Gastrocnemius medialis (tissue), 4 donors: ENCODE measurements around the gene MYL11.

Source experiments
- POLR2A ChIP-seq, 2 donors: fragments of 450-650 bp; IDR thresholded peaks; one replicate each; pipeline ENCODE4 v1.6.1; 2017; ENCODE audit warnings: antibody characterized with exemption in 2 of 2, mild to moderate bottlenecking in 2 of 2, moderate library complexity in 2 of 2
- TF ChIP-seq, protein P1 (sequence below), 5 experiments: fragments of 450-650 bp in 3 of 5; fragments of 200-600 bp in 2 of 5; sonication (generic) in 2 of 5; IDR thresholded peaks in 4 of 5; conservative IDR thresholded peaks in 1 of 5; 1 replicate in 4 of 5; 2 replicates in 1 of 5; pipeline ENCODE4 v1.5.1; 2016 to 2019; ENCODE audit warnings: antibody characterized with exemption in 5 of 5, mild to moderate bottlenecking in 3 of 5, moderate library complexity in 3 of 5

GRCh38 chr16:30394592-30395154 lies 20.1 kb downstream of the MYL11 start:
- TF ChIP-seq, protein P1, sequence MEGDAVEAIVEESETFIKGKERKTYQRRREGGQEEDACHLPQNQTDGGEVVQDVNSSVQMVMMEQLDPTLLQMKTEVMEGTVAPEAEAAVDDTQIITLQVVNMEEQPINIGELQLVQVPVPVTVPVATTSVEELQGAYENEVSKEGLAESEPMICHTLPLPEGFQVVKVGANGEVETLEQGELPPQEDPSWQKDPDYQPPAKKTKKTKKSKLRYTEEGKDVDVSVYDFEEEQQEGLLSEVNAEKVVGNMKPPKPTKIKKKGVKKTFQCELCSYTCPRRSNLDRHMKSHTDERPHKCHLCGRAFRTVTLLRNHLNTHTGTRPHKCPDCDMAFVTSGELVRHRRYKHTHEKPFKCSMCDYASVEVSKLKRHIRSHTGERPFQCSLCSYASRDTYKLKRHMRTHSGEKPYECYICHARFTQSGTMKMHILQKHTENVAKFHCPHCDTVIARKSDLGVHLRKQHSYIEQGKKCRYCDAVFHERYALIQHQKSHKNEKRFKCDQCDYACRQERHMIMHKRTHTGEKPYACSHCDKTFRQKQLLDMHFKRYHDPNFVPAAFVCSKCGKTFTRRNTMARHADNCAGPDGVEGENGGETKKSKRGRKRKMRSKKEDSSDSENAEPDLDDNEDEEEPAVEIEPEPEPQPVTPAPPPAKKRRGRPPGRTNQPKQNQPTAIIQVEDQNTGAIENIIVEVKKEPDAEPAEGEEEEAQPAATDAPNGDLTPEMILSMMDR (IDR thresholded peaks at IDR 0.05 in 4 of 5, conservative IDR thresholded peaks at IDR 0.05 in 1 of 5) = no peak
- TF ChIP-seq POLR2A (IDR thresholded peaks at IDR 0.05) = no peak
